Activated CD8-positive, alpha-beta memory T cell treated with anti-CD3 and anti-CD28 coated beads, Interleukin-2, amount 50 U/mL, for 48 hours (primary cell): ENCODE data around the gene ARHGEF28.

Experiments
- DNase-seq: peaks from one replicate; pipeline ENCODE4 v3.0.0-alpha.2; 2020

Gene ARHGEF28

DNA sequence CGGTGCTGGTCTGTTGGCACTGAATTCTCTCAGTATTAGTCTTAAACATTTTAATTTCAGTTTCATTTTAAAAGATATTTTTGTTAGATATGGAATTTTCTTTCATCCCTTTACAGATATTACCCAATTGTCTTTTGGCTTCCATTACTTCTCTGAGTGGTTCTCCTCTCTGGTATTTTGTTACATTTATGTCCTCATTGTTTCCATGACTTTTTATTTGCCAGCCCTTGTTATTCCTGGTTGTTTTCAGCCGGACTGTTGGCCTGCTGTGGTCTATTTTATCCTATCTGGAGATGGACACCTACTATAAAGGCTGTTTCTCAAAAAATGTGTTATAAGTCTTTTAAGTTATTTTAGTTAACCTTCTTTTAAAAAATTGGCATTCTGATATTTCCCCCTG is 117.2 kb downstream of the ARHGEF28 start:
- DNase-seq = no peak

DNA sequence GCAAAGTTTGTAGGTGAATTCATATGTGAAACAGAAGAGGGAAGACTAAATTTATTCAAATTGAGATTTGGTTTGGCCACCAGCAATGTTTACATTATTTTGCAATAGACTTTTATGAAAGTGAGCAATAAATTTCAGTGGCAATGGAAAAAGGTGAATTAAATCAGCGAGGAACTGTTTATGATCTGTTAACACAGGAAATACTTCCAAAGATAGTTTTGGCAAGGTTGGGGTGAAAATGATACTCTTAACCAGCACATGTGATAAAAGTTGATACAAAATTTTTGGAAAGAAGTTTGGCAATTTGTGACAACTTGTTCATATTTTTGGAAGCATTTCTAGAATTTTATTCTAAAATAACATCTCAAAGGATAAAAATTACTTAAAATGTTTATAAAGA is 119.8 kb downstream of the ARHGEF28 start:
- no peak for DNase-seq

DNA sequence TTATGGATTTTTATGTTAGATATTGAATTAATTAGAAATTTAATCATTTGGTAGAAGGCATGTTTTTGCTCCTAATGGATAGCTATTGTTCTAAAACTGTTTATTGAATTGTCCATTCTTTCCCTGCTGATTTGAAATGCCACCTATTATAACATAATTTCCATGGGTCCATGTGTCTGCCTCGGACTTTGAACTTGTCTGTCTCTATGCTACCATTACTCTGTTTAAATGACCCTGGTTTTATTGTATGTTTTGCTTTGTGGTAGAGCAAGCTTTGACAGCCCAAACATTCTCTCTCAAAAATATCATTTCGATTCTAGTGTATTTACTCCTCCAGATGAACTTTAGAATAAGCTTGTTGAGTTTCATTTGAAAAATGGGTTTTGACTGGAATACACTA is 120.6 kb downstream of the ARHGEF28 start:
- no peak for DNase-seq

DNA sequence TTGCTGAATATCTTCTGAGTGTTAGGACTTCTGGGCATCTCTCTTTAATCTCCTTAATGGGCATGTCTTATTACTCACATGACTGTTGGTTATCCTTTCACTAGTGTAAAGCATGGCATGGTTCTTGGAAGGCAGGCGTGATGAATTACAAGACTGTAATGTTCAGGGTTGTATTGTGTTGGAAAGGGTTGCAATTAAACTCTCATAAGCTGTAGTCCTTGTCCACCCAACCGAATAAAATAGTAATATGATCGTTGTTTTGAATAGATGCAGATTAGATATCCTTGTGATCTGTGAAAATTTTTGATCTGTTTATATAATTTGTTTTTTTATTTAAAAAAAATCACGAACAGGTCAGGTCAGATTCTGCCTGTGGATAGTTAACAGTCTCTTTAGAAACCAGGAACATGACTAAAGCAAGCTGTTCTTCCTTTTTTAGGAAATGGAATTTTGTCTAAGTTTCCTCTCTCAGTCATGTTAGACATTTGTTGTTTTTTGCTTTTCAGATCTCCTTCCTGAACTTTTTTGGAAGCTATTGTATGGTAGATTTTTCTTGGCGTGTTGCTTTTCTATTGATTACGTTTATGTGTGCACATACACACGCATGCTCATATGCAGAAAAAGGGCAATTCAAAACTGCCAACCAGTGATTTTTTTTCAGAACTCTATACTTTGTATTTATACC is 121.8 kb downstream of the ARHGEF28 start:
- no peak for DNase-seq

DNA sequence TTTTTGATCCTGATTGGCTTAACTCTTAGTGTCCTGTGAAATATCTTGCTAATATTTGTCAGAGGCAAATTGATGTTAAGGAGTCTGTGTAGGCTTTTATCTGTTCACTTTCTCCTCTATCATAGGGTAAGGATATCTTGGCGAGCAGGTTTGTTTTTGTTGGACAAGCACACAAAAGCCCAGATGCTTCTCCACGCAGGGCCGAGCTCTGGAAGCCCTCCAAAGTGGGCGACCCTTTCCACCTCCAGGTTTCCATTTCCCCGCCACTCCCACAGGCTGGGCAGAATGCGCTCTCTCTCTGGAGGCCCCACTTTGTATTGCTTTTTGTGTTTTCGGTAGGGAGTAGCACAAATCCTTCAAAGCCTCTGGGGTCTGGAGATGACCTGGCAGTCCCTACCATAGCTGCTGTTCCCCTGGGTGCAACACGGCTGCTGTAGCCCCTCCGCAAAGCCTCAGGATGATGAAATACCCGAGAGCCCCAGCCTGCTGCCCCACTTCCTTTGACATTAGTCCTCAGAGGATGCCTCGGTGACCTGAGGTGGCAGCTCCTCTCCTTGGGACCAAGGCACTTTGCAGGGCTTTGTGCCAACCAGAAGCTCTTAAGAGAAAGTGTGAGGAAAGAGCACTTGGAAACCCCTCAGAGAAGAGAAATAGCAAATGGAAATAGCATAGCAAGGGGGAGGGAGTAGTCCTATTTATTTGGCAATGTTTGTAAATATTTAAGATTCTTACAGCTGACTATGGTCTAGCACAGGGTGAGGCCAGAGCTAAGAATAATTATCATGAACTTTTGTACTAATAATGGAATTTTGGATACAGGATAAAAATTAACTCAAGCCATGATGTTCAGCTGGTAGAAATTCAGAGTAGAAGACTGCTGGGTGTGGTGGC is 122.8 kb downstream of the ARHGEF28 start:
- DNase-seq = no peak

DNA sequence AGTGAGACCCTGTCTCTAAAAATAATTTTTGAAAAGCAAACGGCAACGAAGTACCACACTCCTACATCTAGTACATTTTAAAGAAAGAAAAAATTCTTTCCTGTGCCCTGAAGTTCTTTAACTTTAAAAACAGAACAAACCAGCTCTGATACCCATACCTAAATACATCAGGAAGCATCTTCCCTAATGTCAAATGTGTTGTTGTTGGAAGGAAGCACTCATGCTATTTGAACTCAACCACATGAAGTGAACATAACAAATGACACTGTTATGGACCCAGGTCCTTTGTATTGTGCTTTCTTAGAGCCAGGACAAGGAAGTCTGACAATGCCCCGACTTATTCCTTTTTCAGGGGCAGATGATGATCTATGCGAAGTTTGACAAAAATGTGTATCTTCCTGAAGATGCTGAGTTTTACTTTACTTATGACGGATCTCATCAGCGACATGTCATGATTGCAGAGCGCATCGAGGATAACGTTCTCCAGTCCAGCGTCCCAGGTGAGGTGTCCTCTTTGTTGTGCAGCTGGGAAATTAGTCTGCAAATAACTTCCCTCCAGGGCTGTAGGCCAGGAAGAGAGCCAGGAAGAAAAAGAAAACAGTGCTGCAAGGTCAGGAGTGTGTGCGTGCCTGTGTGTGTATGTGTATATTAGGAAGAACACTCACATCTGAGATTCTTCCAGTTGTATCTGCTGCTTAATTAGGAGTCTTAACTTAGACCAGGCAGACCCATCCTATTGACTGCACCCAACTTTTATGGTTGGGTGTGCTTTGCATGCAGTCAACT is 123.7 kb downstream of the ARHGEF28 start:
- no peak for DNase-seq

DNA sequence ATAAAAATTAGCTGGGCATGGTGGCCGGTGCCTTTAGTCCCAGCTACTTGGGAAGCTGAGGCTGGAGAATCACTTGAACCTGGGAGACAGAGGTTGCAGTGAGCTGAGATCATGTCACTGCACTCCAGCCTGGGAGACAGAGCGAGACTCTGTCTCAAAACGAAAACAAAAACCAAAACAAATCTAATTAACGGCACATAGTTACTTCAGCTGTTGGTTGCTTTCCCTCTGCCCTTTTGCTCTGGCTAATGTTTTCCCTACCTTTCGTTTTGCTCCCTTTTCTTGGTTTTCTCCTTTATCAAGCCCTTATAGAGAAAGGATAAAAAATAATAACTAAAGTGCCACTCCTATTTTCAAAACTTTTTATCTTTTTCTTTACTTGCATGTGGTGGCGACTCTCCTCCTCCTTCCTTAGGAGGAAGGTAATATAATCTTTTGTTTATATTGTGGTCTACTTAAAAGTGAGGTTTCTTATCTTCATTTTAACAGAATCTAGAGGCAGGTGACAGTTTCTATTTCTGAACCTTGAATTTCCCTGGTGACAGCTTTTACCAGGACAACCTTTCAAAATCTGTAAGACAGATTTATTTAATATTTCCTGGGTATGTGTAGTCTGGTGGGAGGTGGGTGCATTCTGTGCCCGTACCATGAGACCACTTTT is 125.4 kb downstream of the ARHGEF28 start:
- DNase-seq = no peak

DNA sequence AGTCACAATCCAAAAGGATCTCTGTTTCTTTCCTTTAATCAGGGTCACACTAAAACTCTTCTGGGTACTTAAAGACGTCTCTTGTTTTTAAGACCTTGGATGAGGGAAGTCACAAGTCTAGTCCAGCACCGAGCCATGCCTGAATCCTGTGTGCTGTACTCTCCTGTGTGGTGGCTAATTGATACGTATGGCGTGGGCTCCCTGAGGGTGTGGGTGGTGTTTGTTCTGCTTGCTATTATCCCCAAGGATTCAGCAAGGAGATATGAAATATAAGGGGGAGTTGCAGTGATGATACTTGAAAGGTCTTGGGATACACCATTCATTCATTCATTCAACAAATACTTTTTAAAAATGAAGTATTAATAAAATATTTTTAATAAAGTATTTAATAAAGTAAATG is 128.3 kb downstream of the ARHGEF28 start:
- no peak for DNase-seq

DNA sequence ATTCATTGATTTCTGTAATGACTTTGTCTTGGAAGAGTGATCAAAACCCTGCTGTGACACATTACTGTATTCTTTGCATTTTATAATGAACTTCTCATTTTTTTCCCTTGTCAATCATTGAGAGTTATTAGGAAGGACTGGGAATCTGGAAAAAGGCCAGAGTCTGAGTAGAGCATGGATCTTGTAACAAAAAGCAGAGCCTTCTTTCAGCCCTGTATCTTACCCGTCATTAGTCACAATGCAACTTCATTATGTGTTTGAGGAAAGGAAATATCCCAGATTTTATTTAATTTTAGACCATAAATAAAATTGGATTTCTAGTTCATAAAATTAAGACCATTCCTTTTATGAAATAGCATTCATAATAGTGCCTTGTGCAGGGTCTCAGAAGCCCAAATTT is 131.4 kb downstream of the ARHGEF28 start:
- DNase-seq = no peak

DNA sequence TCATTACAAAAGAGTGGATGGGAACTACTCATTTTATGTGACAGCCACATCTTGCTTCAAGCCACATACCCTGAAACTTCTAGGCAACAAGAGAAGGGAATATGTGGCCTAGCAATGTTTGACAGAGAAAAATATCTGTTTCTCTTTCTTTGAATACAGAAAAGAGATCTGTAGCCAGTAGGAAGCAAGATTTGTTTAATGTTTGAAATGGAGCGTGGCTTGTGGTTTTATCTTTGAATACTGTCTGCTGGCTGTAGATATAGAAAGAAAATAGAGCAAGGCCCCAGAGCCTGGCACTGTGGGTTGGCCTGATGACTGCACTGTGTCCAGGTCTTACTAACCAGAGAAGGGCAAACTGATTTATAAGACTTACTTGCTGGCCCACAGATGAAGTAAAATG is 133.8 kb downstream of the ARHGEF28 start:
- no peak for DNase-seq

DNA sequence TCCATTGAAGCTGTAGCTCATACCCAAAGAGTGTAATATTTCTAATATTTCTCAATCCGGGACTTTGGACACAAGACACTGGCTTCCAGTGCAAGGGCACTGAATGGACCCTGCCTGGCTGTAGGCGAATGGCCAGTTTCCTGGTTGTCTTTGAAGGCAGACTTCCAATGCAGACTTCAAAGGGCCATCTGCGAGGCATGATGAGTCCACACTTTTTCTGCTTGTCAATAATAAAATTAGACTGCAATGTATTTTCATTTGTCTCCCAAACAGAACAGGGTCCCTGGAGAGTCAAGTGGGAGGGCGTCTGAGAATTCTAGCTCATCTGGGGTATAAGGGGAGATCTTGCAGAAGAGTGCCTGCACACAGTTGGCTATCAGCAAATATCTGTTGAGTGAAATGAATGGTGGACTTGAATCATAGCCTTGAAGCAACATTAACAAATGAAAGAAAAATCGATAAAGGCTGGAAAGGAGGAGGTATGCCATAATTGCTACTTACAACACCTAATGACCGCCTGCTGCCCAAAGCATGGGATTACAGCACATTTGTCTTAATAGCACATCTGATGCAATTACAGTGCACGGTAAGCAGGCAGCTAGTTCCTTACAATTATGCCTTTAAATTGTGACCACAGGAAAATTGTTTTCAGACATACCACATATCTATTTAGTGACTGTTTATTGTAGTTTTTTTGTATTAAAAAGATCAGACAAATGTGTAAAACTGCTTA is 137.5 kb downstream of the ARHGEF28 start:
- DNase-seq = no peak

DNA sequence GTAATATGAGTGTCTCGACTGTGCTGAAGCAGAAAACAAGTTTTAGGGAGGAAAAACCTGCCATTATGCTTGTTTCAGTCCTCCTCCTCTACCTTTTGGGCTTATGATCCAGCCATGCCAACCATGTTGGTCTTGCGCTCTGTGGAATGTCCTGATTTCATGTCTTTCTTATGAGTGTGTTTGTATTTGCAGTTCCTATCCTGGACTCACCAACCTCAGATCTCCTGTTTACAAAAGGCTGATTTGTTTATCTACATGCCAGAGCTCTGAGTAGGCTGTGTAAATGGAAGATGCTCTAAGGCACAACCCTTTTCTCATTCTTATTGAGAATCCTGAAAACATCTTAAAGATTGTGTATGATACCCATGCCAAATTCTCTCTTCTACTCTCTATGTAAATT is 138.6 kb downstream of the ARHGEF28 start:
- DNase-seq = no peak

DNA sequence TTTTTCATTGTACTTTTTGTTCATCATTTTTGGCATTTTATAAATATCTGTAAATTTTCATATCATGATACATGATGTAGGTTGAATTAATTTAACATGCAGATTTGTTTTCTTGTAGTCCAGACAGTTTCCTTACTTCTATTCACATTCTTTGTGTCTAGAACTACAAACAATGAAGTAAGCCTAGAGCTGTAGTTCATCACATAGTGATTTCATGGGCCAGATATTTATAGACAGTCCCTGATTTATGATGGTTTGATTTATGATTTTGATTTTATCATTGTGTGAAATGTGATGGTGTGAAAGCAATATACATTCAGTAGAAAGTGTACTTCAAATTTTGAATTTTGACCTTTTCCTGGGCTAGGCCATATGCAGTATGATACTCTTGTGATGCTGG is 139.0 kb downstream of the ARHGEF28 start:
- DNase-seq = no peak

DNA sequence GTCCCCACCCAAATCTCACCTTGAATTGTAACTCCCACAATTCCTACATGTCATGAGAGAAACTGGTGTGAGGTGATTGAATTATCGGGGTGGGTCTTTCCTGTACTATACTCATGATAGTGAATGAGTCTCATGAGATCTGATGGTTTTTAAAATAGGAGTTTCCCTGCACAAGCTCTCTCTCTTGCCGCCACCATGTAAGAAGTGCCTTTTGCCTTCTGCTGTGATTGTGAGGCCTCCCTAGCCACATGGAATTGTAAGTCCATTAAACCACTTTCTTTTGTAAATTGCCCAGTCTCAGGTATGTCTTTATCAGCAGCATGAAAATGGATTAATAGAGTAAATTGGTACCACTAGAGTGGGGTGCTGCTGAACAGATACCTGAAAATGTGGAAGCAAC is 140.9 kb downstream of the ARHGEF28 start:
- no peak for DNase-seq

DNA sequence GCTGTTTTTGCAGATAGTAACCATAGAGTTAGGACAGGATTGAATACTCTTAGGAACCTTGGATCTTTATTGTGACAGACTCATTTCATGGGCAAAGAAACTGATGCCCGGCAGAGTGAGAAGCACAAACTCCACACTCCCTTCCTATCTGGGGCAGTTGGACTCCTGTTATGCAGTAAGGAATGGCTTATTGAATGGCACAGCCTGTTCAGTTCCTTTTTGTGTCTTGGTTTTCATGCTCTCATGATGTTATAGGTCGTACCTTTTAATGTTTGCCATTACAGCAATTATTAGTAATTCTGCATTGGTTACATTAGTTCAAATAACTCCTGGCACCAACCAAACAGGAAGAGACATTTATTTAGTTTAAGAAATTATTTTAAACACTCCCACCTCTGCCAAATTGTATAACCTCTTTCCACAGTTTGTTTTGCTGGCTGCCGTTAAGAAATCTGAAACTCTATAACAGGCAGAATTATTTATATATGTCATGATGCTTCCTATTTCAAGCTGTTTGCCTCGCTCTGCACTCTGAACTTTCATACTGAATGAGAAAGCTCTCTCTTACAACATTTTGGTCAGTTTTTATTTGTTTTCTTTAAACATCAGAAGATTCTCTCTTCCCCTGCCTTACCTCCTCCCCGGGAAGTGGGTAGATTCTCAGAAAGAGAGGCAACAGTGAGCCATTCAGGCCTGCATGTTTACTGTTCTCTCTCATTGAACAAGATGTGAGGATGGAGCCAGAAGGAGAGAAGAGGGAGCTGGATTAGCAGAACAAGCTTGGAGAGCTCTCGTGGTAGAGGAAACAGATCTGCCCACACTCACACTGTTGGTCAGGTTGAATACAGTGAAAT is 144.4 kb downstream of the ARHGEF28 start:
- no peak for DNase-seq

DNA sequence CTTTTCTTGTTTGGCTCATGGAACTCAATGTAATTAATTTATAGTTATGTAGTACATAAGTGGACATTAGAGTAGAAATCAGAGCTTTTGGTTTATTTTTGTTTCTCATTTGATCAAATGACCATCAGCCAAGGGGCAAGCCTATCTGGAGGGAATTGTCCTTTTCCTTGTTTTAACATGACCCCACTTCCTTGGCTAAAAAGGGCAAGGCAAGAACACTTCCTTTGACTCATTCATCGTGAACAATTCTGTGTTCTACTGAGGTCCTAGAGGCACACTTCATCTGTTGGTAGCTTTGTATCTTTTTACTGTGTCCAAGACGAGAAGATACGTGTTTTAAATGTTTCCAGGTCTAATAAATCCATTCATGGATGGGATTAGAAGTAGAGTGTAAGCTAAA is 148.9 kb downstream of the ARHGEF28 start:
- DNase-seq = no peak

DNA sequence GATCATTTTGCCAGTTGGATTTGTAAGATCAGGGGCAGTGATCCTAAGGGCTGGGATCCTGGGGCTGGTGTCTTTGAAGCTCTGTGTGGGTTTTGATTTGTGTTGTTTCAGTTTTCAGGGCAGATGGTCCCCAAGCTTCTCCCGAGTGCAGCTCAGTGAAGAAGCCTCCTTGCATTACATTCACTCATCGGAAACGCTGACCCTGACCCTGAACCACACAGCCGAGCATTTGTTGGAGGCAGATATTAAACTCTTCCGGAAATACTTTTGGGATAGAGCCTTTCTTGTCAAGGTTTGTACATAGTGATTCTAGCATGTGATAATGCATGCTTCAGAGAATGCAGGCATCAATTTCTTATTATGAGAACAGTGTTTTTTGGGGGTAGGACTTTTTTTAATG is 150.4 kb downstream of the ARHGEF28 start:
- no peak for DNase-seq

DNA sequence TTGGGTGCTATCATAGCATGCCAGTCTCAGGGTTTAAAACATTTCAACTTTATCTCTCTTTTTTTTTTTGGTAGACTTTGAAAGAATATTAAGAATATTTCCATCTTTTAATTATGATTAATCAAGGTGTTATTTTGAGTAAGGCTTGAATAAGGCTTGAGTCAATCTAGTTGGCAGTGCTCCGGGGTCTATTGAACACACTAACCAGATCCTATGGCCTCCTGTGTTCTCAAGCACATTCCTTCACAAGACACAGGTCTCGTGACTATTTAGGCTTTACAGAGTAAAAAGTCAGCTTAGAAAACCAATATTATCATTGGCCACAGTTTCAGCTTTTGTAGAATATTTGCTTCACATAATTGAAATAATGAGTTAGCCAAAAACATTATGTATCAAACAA is 151.2 kb downstream of the ARHGEF28 start:
- no peak for DNase-seq

DNA sequence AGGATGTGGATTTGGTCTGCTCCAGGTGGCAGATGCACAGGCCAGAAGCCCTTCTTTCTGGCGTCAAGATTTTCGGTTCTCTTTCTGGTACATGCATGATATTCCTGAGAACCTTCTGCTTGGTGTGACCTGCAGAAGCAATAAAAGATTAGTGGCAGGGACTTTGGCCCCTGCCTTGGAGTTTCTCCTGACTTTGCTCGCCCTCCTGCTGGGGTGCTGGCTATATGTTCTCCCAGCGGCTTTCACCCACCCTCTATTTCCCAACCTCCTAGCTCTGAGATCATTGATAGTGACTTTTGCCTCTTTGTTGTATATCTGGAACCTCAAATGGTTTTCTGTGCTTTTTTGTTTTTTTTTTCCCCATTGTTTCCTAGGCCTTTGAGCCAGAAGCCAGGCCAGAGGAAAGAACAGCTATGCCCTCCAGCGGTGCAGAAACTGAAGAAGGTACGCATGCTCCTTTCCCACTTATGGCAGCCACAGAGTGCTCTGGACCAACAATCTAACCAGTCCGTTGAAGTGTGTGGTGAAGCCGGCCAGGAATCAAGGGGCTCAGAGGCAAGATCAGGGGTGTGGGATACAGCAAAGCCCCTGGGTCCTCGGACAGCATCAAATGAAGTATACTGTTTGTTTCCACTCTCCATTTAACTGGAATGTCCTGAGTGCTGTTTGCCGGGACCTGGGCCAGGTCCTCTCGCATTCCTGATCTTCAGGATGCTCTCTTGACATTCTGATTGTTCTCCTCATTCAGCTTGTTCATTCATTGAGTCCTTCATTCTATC is 154.5 kb downstream of the ARHGEF28 start:
- no peak for DNase-seq

DNA sequence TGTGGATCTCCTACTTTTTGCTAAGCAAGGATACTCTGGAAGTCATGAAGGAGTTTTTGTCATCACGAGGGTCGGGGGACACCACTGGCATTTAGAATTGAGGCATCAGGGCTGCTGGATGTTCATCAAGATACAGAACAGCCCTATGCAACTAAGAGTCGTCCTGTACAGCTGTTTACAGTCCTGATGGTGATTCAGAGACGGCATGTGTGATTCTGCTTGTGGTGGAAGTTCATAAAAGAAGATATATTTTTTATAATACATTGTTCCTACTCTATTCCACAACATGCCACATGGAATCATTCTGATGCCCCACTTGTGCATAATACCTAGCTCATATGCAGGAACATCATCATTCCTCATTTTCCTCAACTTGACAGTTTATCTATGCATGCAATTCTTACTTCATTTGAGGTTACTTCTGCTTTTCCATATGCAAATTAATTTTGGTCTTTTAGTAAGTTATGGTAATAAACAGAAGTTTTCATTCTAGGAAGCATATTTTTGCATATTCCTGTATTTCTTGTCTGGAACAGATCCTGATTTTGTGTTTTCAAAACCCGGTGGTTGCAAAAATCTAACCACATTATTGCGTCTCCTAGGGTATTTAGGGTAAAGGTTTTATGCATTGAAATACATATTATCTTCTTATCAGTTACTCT is 155.2 kb downstream of the ARHGEF28 start:
- DNase-seq = no peak
